GM23248 (cell line): ENCODE data around the gene MIER1. TPM values are rescaled to one million over a fixed set of nuclear protein-coding genes. Genes with fewer than 3 reads are reported as not detected.

ENCODE experiments used
- DNase-seq: peaks from one replicate; pipeline ENCODE4 v3.0.0-alpha.2; 2015
- H2AFZ ChIP-seq: fragments of 200-600 bp; sonication (generic); 2 replicates; pipeline ENCODE4 v1.6.1; 2016; ENCODE audit warnings: antibody characterized with exemption
- H3F3A ChIP-seq: fragments of 200-600 bp; sonication (generic); 2 replicates; pipeline ENCODE4 v1.6.1; 2016; ENCODE audit warnings: mild to moderate bottlenecking, antibody characterized with exemption, mixed run types; ENCODE audit not compliant: insufficient read depth
- H3K27ac ChIP-seq: fragments of 200-600 bp; sonication (generic); 2 replicates; pipeline ENCODE4 v1.5.1; 2016; ENCODE audit warnings: mild to moderate bottlenecking
- H3K27me3 ChIP-seq: fragments of 200-600 bp; sonication (generic); replicated peaks from 2 replicates; pipeline ENCODE4 v1.6.1; 2016; ENCODE audit warnings: mild to moderate bottlenecking; ENCODE audit not compliant: insufficient read depth
- H3K36me3 ChIP-seq: fragments of 200-600 bp; sonication (generic); 2 replicates; pipeline ENCODE4 v1.6.1; 2016; ENCODE audit warnings: low read depth, mild to moderate bottlenecking
- H3K4me1 ChIP-seq: fragments of 200-600 bp; sonication (generic); 2 replicates; pipeline ENCODE4 v1.6.1; 2016; ENCODE audit warnings: mild to moderate bottlenecking; ENCODE audit not compliant: insufficient read depth
- H3K4me2 ChIP-seq: fragments of 200-600 bp; sonication (generic); one replicate; pipeline ENCODE4 v1.6.1; 2016; ENCODE audit warnings: mild to moderate bottlenecking; ENCODE audit not compliant: unreplicated experiment
- H3K4me3 ChIP-seq: fragments of 200-600 bp; sonication (generic); 2 replicates; pipeline ENCODE4 v1.5.1; 2016; ENCODE audit warnings: mild to moderate bottlenecking
- H3K79me2 ChIP-seq: fragments of 200-600 bp; sonication (generic); 2 replicates; pipeline ENCODE4 v1.6.1; 2016; ENCODE audit warnings: mild to moderate bottlenecking; ENCODE audit not compliant: insufficient read depth
- H3K9ac ChIP-seq: fragments of 200-600 bp; sonication (generic); 2 replicates; pipeline ENCODE4 v1.6.1; 2016; ENCODE audit warnings: mild to moderate bottlenecking
- H3K9me2 ChIP-seq: fragments of 200-600 bp; sonication (generic); 2 replicates; pipeline ENCODE4 v1.6.1; 2016; ENCODE audit warnings: mixed run types, mild to moderate bottlenecking, moderate library complexity; ENCODE audit not compliant: insufficient read depth
- H3K9me3 ChIP-seq: fragments of 200-600 bp; sonication (generic); one replicate; pipeline ENCODE4 v1.6.1; 2017; ENCODE audit warnings: low read depth
- H4K20me1 ChIP-seq: fragments of 200-600 bp; sonication (generic); 2 replicates; pipeline ENCODE4 v1.6.0; 2016; ENCODE audit not compliant: insufficient read depth
- EZH2 ChIP-seq: fragments of 200-600 bp; sonication (generic); IDR thresholded peaks from 2 replicates; pipeline ENCODE4 v1.6.1; 2018; ENCODE audit warnings: antibody characterized with exemption, mild to moderate bottlenecking; ENCODE audit not compliant: insufficient read depth, poor library complexity, severe bottlenecking
- EZH2phosphoT487 ChIP-seq: fragments of 200-600 bp; sonication (generic); IDR thresholded peaks from 2 replicates; pipeline ENCODE4 v1.6.1; 2018; ENCODE audit warnings: antibody characterized with exemption, moderate library complexity, mild to moderate bottlenecking, low read depth; ENCODE audit not compliant: insufficient read depth
- WGBS, 2 experiments: methylation state at CpG; one replicate each; pipeline ENCODE4 v1.1.6; 2015 to 2017; ENCODE audit warnings: low lambda C conversion rate in 2 of 2, low coverage in 1 of 2; ENCODE audit errors: missing lambda C conversion rate in 2 of 2; 5-methylcytosine and 5-hydroxymethylcytosine counted together
- in situ Hi-C: fragments of 300-500 bp; cut with MboI; formaldehyde crosslinking; loops from 2 replicates; pipeline ENCODE4 v1.15.0; 2020
- polyA plus RNA-seq: library from polyadenylated mRNA; unstranded; fragments of >200 nt; fragmentation: Nextera tagmentation; extraction: Ambion mirVana; gene quantifications from 2 replicates; pipeline ENCODE4 v1.2.1, GENCODE V29; 2016
- total RNA-seq: library from RNA; depleted of rRNA; stranded (reverse); fragments of >200 nt; shearing (Covaris generic); gene quantifications from 2 replicates; pipeline ENCODE4 v1.2.3, GENCODE V29; 2014

Gene MIER1
- total and polyA plus RNA-seq, 2 experiments from 2014 or later: 34.8 to 36.8 TPM

DNA sequence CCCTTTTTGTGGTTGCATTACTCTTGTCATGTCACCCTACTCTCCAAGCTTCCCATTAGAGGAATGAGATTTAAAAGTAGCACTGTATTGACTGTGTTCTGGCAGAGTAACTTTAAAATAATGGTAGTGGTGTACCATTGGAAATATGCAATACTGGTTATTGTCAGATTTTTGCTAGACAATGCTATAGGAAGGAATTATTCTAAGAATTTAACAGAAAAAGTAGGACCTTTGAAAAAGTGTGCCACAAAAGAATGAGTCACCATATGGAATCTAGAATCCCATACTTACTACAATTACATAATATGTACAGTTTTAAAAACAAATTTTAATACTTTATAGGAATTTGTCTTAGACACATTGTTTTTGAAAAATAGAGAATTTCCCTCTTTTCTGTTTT lies 13.8 kb downstream of the MIER1 start:
- Histone ChIP-seq H4K20me1 (no peaks in the 10 kb centered on the region), H3K9me2 (no peaks in the 10 kb centered on the region), H3K4me3 (peak overlapping the region; percentile 28; the same call in 1 of the 2 replicates), H3K9me3 (no peaks in the 10 kb centered on the region), H2AFZ (no peak overlapping the region), H3K9ac (no peak overlapping the region), H3F3A (peaks cover 36% of the 10 kb centered on the region), H3K27ac (peak overlapping the region; percentile 57), H3K36me3 (no peaks in the 10 kb centered on the region), H3K4me2 (peak overlapping the region; percentile 60), H3K79me2 (peaks cover 100% of the 10 kb centered on the region), H3K27me3 (no peaks in the 10 kb centered on the region), H3K4me1 (peaks cover 49% of the 10 kb centered on the region)
- TF ChIP-seq EZH2 (no peak), EZH2phosphoT487 (no peak)
- peak; percentile 68 for DNase-seq
- in situ Hi-C loops: no loop called here

DNA sequence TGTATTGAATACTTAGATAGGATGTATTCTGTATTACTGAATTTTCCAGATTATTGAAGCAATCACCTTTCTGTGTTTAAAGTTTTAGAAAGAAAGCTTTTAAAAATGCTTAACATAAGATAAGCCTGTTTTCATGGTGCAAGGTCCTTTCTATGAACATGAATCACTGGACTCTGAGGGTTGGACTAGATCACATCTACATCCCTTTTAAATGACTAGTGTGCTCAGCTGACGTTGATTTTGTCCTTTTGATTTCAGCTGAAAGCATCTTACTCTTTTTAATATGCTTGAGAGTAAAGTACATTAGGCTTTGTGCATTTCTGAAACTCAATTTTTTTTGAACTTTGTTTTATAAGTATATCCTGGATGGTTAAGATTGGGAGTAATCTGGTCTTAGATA lies 16.2 kb downstream of the MIER1 start:
- H3K36me3 ChIP-seq: peaks cover 5% of the 10 kb centered on the region
- no peaks in the 10 kb centered on the region for H3K9me3 ChIP-seq
- peaks cover 92% of the 10 kb centered on the region for H3K79me2 ChIP-seq
- no peak overlapping the region for H3K9ac ChIP-seq
- H2AFZ ChIP-seq: no peak overlapping the region
- peaks cover 62% of the 10 kb centered on the region for H3K4me1 ChIP-seq
- in situ Hi-C loops: no loop called here
- H3K9me2 ChIP-seq: no peaks in the 10 kb centered on the region
- H4K20me1 ChIP-seq: no peaks in the 10 kb centered on the region
- no peak overlapping the region for H3K4me3 ChIP-seq
- H3K4me2 ChIP-seq: peak overlapping the region; percentile 31
- DNase-seq: peak; percentile 87
- TF ChIP-seq EZH2 (no peak), EZH2phosphoT487 (no peak)
- 23 to 27% methylated on average over 1 of the region's 1 CpG for WGBS, 2 experiments
- no peaks in the 10 kb centered on the region for H3K27me3 ChIP-seq
- H3F3A ChIP-seq: peaks cover 44% of the 10 kb centered on the region
- peak overlapping the region; percentile 52 for H3K27ac ChIP-seq

DNA sequence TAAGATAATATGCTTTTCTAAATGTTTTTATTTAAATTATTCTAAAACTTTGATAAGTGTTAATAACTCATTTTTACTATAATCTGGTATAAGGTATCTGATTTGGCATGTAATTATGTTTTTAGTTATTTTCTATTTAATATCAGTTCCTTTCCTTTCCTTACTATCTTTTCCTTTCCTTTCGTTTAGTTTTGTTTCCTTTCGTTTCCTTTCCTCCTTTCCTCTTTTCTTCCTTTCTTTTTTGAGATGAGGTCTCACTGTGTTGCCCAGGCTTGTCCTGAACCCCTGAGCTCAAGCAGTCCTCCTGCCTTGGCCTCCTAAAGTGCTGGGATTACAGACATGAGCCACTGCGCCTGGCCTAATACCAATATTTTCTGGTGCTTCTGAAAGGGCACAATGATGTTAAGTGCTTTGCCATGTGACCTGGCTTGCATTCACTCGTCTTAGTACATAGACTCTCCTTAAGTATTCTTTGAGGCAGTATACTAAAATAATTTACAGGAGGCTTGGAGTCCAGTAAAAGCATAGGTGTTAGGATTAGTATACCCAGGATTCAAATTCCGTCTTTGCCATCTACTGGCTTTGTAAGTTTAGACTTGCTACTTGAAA lies 18.7 kb downstream of the MIER1 start:
- TF ChIP-seq EZH2 (no peak), EZH2phosphoT487 (no peak)
- 86 to 87% methylated on average over 5 of the region's 5 CpGs for WGBS, 2 experiments

DNA sequence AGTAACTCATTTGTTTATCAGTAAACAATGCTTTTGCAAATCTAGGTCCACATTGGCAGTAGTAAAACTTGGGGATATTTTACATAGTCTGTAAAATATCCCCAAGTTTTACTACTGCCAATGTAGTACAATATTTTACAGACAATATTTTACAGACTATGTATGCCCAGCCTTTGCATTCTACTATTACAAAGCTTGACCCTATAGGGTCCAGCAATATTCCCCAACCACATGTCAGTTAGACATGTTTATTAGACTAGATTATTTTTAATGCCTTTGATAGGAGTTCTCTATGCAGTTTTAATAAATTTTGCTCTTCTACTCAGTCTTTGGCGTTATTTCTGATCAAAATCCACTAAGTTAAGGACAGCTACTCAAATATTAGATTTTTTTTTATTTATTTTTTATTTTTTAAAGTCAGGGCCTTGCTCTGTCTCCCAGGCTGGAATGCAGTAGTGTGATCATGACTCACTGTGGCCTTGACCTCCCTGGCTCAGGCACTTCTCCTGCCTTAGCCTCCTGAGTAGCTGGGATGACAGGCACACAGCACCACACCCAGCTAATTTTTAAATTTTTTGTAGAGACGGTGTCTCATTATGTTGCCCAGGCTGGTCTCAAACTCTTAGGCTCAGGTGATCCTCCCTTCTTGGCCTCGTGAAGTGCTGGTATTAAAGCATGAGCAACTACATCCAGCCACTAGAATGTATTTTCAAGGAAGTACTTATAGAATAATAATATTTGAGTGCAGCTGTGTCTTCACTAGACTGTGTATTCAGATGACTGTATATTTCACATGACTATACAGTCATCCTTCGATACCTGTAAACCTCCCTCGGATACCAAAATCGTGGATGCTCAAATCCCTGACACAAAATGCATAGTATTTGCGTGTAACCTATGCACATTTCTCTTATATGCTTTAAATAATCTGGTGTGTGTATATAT lies 19.8 kb downstream of the MIER1 start:
- Histone ChIP-seq H3K9me2 (no peaks in the 10 kb centered on the region), H3K36me3 (peaks cover 35% of the 10 kb centered on the region), H3K9me3 (no peaks in the 10 kb centered on the region), H3K27me3 (no peaks in the 10 kb centered on the region), H3F3A (peaks cover 31% of the 10 kb centered on the region), H3K79me2 (peaks cover 92% of the 10 kb centered on the region), H3K4me1 (peaks cover 42% of the 10 kb centered on the region), H4K20me1 (no peaks in the 10 kb centered on the region), H3K4me2 (peak overlapping the region; percentile 46), H3K4me3 (no peak overlapping the region), H2AFZ (no peak overlapping the region), H3K9ac (peak overlapping the region; percentile 61), H3K27ac (peak overlapping the region; percentile 87)
- in situ Hi-C loops: no loop called here
- whole genome bisulfite sequencing, 2 experiments: 72 to 77% methylated on average over 7 of the region's 7 CpGs
- no peak for TF ChIP-seq EZH2
- TF ChIP-seq EZH2phosphoT487: no peak
- peak; percentile 87 for DNase-seq

More for the DNA sequence above, 18.7 kb downstream of the MIER1 start:
- DNase-seq: no peak
- no peak overlapping the region for H2AFZ ChIP-seq
- in situ Hi-C loops: no loop called here
- no peaks in the 10 kb centered on the region for H3K27me3 ChIP-seq
- H3K36me3 ChIP-seq: peaks cover 30% of the 10 kb centered on the region
- H3K9me3 ChIP-seq: no peaks in the 10 kb centered on the region
- H3K27ac ChIP-seq: peak overlapping the region; percentile 87
- H3K9me2 ChIP-seq: no peaks in the 10 kb centered on the region
- peaks cover 37% of the 10 kb centered on the region for H3F3A ChIP-seq
- peaks cover 92% of the 10 kb centered on the region for H3K79me2 ChIP-seq
- no peak overlapping the region for H3K4me3 ChIP-seq
- no peaks in the 10 kb centered on the region for H4K20me1 ChIP-seq
- no peak overlapping the region for H3K4me2 ChIP-seq
- H3K9ac ChIP-seq: peak overlapping the region; percentile 61; the same call in 1 of the 2 replicates
- peaks cover 53% of the 10 kb centered on the region for H3K4me1 ChIP-seq
